HG03280 (cell line): ENCODE results near the gene KRT73.

ENCODE experiments used
- ATAC-seq: cut with Tn5 transposase; IDR thresholded peaks from one replicate; pipeline ENCODE4 v1.9.1; 2021; ENCODE audit warnings: mild to moderate bottlenecking, moderate library complexity; ENCODE audit not compliant: unreplicated experiment

Gene KRT73

GRCh38 chr12:52618216-52618615, at the start of gene KRT73:
KRT73 (minus strand) TSS chr12:52618559; CDS start chr12:52618524, 35 bp downstream.
- no peak for ATAC-seq

GRCh38 chr12:52667931-52668330, 49.6 kb upstream of the KRT73 start:
- ATAC-seq = no peak

GRCh38 chr12:52667509-52667908, 49.1 kb upstream of the KRT73 start:
- no peak for ATAC-seq

- no peak for ATAC-seq
Observed at GRCh38 chr12:52666471-52666870, 48.1 kb upstream of the KRT73 start.

- ATAC-seq = no peak
Observed at GRCh38 chr12:52663420-52663819, 45.1 kb upstream of the KRT73 start.

- ATAC-seq = no peak
Observed at GRCh38 chr12:52662918-52663229, 44.5 kb upstream of the KRT73 start.

- ATAC-seq = no peak
Observed at GRCh38 chr12:52662093-52662917, 43.9 kb upstream of the KRT73 start.

- ATAC-seq = no peak
Observed at GRCh38 chr12:52661668-52662067, 43.3 kb upstream of the KRT73 start.

GRCh38 chr12:52660934-52661499, 42.7 kb upstream of the KRT73 start:
- no peak for ATAC-seq

- no peak for ATAC-seq
Observed at GRCh38 chr12:52659951-52660350, 41.6 kb upstream of the KRT73 start.

GRCh38 chr12:52659395-52659794, 41.0 kb upstream of the KRT73 start:
- ATAC-seq = no peak

GRCh38 chr12:52658196-52658595, 39.8 kb upstream of the KRT73 start:
- ATAC-seq = no peak

GRCh38 chr12:52657250-52657902, 39.0 kb upstream of the KRT73 start:
- no peak for ATAC-seq

- ATAC-seq = no peak
Observed at GRCh38 chr12:52656616-52657015, 38.3 kb upstream of the KRT73 start.

- no peak for ATAC-seq
Observed at GRCh38 chr12:52655720-52656124, 37.4 kb upstream of the KRT73 start.

GRCh38 chr12:52655251-52655650, 36.9 kb upstream of the KRT73 start:
- no peak for ATAC-seq

GRCh38 chr12:52651726-52652261, 33.4 kb upstream of the KRT73 start, which contains the start of gene KRT2:
KRT2 (minus strand) TSS chr12:52652211; CDS start chr12:52652142, 69 bp downstream.
- ATAC-seq = no peak

GRCh38 chr12:52650520-52651081, 32.2 kb upstream of the KRT73 start:
- no peak for ATAC-seq

GRCh38 chr12:52649066-52649465, 30.7 kb upstream of the KRT73 start:
- no peak for ATAC-seq

GRCh38 chr12:52648012-52648550, 29.7 kb upstream of the KRT73 start:
- ATAC-seq = no peak

GRCh38 chr12:52647601-52648000, 29.2 kb upstream of the KRT73 start:
- no peak for ATAC-seq
